HG02840 (cell line): ENCODE data around the gene NELL2.

Experiments
- ATAC-seq: cut with Tn5 transposase; IDR thresholded peaks from one replicate; pipeline ENCODE4 v1.9.1; 2021; ENCODE audit warnings: mild to moderate bottlenecking, moderate library complexity, moderate number of reproducible peaks; ENCODE audit not compliant: unreplicated experiment, low FRiP score

The NELL2 gene

GRCh38 chr12:44500423-44500822 lies 375.7 kb downstream of the NELL2 start:
- no peak for ATAC-seq

DNA sequence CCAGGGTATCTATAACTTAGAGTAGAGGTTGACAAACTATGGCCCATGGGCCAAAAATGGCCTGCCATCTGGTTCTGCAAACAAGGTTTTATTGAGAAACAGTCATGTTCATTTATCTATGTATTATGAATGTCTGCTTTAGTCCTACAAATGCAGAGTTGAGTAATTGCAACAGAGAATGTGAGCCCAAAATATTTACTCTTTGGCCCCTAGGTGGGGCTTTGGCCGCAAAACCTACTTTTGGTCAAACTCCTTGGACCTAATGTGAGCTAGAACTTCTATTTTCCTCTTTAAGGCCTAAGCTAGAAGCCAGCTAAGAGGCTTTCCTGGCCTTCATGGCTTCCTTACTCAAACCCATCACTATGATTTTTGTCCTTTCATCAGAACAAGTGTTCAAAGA lies 379.1 kb downstream of the NELL2 start:
- ATAC-seq, result no peak

DNA sequence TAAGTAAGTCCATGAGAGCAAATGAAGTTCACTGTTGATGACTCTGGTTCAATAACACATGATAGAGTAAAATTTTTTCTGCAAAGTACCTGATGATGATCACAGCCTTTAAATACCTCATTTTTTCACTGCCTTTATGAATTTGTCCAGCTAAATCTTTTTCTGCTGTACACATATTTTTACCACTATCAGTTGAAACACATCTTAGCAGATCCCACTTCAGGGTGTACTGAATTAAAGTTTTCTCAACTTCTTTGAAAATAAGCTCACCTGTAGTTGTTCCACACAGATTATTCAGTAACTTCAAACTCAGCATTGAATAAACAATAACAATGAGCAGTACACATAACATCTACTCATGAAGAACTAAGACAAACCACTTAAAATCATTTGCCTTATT lies 385.9 kb downstream of the NELL2 start:
- ATAC-seq, result no peak

DNA sequence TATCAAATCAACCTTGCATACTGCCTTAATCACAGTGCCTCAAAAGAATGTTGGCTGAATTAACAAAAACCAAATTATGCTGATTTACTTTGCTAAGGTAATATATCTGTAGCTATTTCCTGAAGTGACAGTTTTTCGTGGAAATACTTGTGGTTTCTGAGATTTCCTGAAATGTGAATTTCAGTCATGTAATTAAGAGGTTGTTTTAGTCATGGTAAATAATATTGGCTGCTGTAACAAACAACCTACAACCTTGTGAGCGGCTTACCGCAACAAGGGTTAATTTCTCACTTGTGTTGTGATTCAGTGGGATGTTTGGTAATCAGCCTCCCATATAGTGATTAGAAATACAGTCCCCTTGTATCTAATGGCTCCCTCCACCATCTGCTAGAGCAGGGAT lies 387.9 kb downstream of the NELL2 start:
- ATAC-seq, result no peak

GRCh38 chr12:44484862-44485261 lies 391.3 kb downstream of the NELL2 start:
- ATAC-seq, result no peak

DNA sequence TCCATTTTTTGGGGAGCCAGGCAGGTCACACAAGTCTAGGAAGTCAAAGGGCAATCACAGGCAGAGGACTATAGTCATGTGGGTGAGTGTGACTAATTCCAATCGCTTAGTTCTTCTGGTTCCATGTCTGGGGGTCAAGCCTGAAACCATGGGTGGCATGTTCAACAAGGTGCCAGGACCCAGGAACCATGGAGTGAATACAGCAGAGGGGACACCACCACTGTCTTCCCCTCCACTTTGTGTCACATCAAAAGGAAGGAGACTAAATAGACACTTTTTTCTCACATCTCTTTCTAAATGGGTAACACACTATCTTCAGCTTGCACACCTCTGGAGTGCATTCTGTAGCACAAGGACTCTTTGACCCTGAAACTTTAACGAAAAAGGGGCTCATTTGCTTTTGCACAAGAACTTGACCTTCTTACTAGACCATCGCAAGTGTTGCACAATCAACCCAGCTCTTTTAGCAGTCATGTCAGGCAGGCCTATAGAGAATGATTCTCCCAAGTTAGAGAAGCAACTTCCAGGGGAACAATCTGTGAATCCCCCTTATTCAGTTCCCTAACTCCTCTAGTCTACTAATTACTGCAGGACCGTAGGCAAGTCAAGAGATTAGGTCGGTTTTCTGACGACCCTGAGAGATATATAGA lies 398.7 kb downstream of the NELL2 start:
- ATAC-seq, result no peak

GRCh38 chr12:44476683-44477082 lies 399.4 kb downstream of the NELL2 start:
- no peak for ATAC-seq

GRCh38 chr12:44465139-44465538 lies 411.0 kb downstream of the NELL2 start:
- no peak for ATAC-seq

GRCh38 chr12:44464180-44464579 lies 411.9 kb downstream of the NELL2 start:
- ATAC-seq, result no peak

- no peak for ATAC-seq
Measured at GRCh38 chr12:44462729-44463128, 413.4 kb downstream of the NELL2 start.

DNA sequence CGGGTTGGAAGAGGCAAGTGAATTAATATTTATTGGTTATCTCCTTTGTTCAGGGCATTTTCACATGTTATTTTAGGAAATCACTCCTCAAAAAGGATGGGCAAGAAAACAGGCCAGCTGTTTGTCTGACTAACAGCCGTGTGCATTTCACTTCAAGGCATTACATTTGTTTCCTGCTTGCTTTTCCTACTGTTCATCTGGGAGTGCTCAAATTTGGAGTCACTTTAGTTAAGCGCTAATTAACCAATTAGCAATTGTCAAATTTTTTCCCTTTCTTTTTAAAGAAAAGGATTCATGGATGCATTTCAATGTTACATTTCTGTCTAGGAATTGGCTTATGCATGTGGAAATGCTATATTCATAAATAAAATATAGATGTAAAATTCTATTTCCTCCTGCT lies 415.9 kb downstream of the NELL2 start:
- no peak for ATAC-seq

DNA sequence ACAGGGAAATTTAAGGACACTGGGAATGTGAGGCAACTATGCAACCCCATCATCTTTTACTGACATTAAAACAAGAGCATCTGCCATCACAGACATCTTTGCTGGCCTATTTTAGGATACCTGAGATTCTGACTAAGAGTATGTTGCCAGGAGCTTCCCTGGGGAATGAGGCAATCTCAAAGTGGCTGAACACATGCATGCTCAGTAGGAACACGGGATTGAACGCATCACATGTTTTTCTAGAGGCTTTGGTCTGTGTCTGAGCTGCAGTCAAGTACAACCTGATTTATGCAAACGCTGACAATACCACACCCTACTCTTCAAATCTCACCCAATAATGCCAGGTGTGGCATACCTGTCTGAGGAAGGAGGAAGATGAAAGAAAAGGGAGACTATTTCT lies 416.5 kb downstream of the NELL2 start:
- no peak for ATAC-seq
